Pancreas (tissue), 10 donors: ENCODE results near the gene PTPN2. TPM values are rescaled to one million over a fixed set of nuclear protein-coding genes. Genes with fewer than 3 reads are reported as not detected.
A peak's percentile ranks its signal among the peaks of the same experiment; 100 is the strongest.

ENCODE experiments used
- ATAC-seq, 4 donors: fragments of 200-7000 bp; cut with Tn5 transposase; one replicate each; pipeline versions ENCODE4 v1.8.0 to v1.9.1; 2020; ENCODE audit warnings: mild to moderate bottlenecking in 4 of 4, moderate library complexity in 4 of 4
- DNase-seq, 6 donors: peaks; one replicate each; pipeline ENCODE4 v3.0.0-alpha.2; 2020
- FAIRE-seq: peaks from 2 replicates; lab custom pipeline; 2012; peaks lifted over from hg19 to GRCh38; lab: Jason Lieb, UNC
- H3K27ac ChIP-seq, 4 donors: fragments of 200-600 bp; sonication (generic); 1 replicate in 3 of 4; 2 replicates in 1 of 4; pipeline versions ENCODE4 v1.5.0 to v1.8.0; 2020
- H3K27me3 ChIP-seq, 4 donors: fragments of 200-600 bp; one replicate each; pipeline ENCODE4 v1.8.0; 2021
- H3K36me3 ChIP-seq, 3 donors: fragments of 200-600 bp; sonication (generic) in 1 of 3; one replicate each; pipeline versions ENCODE4 v1.5.0 to v1.8.0; 2020 to 2021
- H3K4me1 ChIP-seq, 3 donors: fragments of 200-600 bp; one replicate each; pipeline ENCODE4 v1.8.0; 2021
- H3K4me3 ChIP-seq, 4 donors: fragments of 200-600 bp; sonication (generic) in 2 of 4; one replicate each; pipeline versions ENCODE4 v1.5.0 to v1.8.0; 2020 to 2021
- H3K9me3 ChIP-seq, 4 donors: fragments of 200-600 bp; one replicate each; pipeline ENCODE4 v1.8.0; 2021
- WGBS, 2 donors: extraction: QIAGEN DNeasy Blood & Tissue Kit; methylation state at CpG; one replicate each; pipeline ENCODE4 v1.1.7; 2013; 5-methylcytosine and 5-hydroxymethylcytosine counted together
- intact Hi-C, 3 donors: fragments of 100-400 bp; cut with DNase I; formaldehyde crosslinking; loops; one replicate each; pipeline versions ENCODE4 v1.11.1 to v1.14.2; 2022
- polyA plus RNA-seq, 2 donors: library from polyadenylated mRNA; stranded (reverse); fragments of 200-250 nt; gene quantifications; one replicate each; pipeline ENCODE4 v1.2.3, GENCODE V29; 2013
- total RNA-seq, 6 donors: library from RNA; stranded (reverse); fragmentation: NEBNext Ultra II Directional in 4 of 6; extraction: Animal tissue kit (Norgen Biotek cat#: 25700) in 4 of 6; gene quantifications; one replicate each; pipeline versions ENCODE4 v1.2.1 to v1.2.4, GENCODE V29; 2021 to 2023
- TF ChIP-seq, protein P1 (sequence below), 4 donors: fragments of 200-600 bp; sonication (generic) in 3 of 4; IDR thresholded peaks; one replicate each; pipeline versions ENCODE4 v1.5.0 to v1.8.0; 2021; ENCODE audit warnings: antibody characterized with exemption in 4 of 4
- donor health status: healthy with polysubstance abuse.
- donor health status: DM: no; HTN: no; CAD: no; lungs with moderate emphysema.
- donor health status: DM: no; HTN: no; CAD: no.
- donor health status: control.
- donor health status: control.
- donor health status: Bipolar disorder and iron deficiency.
- donor health status: DM: yes; HTN: yes; CAD: no.
- donor health status: DM: no; HTN: no; CAD: no.
- donor health status: DM: no; HTN: no; CAD: no.
- donor health status: DM: yes; HTN: yes; CAD: no.

PTPN2 gene
- total and polyA plus RNA-seq, 8 donors = 22.8 to 37.1 (median 26.3) TPM

DNA sequence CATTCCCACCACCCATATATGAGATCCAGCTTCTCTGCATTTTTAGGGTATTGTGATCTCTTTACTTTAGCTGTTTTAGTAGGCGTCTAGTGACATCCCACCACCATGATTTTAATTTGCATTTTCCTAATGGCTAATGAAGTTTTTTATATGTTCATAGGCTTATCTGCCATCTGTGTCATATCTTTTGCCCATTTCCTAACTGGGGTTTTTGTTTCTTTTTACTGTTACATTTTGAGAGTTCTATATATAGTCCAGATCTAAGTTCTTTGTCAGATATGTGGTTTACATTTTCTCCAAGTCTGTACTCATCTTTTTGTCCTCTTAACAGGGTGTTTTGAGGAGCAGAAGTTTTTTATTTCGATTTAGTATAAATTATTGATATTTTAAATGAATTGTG, 39.6 kb downstream of the PTPN2 start:
- no peaks in the 10 kb centered on the region for H3K36me3 ChIP-seq
- DNase-seq (no peak), FAIRE-seq (no peak), ATAC-seq (no peak)
- H3K9me3 ChIP-seq = no peaks in the 10 kb centered on the region
- H3K27ac ChIP-seq = no peak overlapping the region
- 84 to 90% methylated on average over 2 of the region's 2 CpGs for WGBS, 2 donors
- intact Hi-C loops = loop anchor here in 1 of 3 donors (5.0 kb wide), 1 partner anchor 33 kb away; no protein-coding TSS in a partner anchor
- H3K27me3 ChIP-seq = no peaks in the 10 kb centered on the region
- peaks cover 0 to 8% (median 8%) of the 10 kb centered on the region in 3 donors for H3K4me1 ChIP-seq
- H3K4me3 ChIP-seq = no peak overlapping the region
- TF ChIP-seq, protein P1, sequence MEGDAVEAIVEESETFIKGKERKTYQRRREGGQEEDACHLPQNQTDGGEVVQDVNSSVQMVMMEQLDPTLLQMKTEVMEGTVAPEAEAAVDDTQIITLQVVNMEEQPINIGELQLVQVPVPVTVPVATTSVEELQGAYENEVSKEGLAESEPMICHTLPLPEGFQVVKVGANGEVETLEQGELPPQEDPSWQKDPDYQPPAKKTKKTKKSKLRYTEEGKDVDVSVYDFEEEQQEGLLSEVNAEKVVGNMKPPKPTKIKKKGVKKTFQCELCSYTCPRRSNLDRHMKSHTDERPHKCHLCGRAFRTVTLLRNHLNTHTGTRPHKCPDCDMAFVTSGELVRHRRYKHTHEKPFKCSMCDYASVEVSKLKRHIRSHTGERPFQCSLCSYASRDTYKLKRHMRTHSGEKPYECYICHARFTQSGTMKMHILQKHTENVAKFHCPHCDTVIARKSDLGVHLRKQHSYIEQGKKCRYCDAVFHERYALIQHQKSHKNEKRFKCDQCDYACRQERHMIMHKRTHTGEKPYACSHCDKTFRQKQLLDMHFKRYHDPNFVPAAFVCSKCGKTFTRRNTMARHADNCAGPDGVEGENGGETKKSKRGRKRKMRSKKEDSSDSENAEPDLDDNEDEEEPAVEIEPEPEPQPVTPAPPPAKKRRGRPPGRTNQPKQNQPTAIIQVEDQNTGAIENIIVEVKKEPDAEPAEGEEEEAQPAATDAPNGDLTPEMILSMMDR (IDR thresholded peaks at IDR 0.05) = no peak

DNA sequence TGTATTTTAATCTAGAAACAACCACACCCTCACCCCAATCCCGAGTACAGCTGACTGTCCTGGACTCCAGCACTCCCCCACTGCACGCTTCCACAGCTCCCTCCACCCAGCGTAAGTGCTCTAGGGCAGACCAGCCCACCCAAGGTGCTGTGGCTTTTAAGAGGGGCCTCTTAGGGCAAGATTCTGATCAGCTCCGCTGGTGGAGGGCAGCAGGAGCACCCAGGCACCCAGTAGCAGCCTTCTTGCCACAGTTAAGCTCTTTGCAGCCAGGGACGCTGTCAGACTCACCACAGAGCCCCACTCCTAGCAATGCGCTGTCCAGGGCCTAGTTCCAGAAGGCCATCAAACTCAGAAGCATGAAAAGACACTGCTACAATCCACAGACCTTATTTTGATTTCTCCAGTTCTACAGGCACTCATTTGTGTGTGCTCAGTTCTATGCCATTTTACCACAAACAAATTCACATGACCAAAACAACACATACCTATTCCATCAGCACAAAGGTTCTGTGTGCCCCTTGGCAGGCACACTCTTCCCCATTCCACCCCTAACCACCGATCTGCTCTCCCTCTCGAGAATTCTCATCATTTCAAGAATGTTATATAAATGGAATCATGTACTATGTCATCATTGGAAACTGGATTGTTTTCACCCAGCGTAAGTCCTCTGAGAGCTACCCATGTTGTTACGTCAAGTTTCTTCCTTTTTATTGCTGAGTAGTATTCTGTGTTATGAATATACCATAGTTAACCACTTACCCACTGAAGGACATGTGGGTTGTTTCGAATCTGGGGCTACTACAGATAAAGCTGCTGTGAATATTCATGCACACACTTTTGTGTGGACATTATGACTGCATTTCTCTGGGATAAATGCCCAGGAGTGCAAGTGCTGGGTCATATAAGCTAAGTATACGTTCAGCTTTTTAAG, 40.4 kb downstream of the PTPN2 start:
- Histone ChIP-seq H3K4me3 (no peak overlapping the region), H3K27me3 (no peaks in the 10 kb centered on the region), H3K9me3 (no peaks in the 10 kb centered on the region), H3K4me1 (peaks cover under 1 to 13% (median 11%) of the 10 kb centered on the region in 3 donors), H3K27ac (no peak overlapping the region), H3K36me3 (no peaks in the 10 kb centered on the region)
- no peak for FAIRE-seq
- TF ChIP-seq, protein P1 (IDR thresholded peaks at IDR 0.05) = no peak
- ATAC-seq = no peak
- intact Hi-C loops = loop anchor here in 1 of 3 donors (5.0 kb wide), 1 partner anchor 34 kb away; no protein-coding TSS in a partner anchor
- DNase-seq = no peak
- 86 to 90% methylated on average over 12 of the region's 12 CpGs for WGBS, 2 donors

DNA sequence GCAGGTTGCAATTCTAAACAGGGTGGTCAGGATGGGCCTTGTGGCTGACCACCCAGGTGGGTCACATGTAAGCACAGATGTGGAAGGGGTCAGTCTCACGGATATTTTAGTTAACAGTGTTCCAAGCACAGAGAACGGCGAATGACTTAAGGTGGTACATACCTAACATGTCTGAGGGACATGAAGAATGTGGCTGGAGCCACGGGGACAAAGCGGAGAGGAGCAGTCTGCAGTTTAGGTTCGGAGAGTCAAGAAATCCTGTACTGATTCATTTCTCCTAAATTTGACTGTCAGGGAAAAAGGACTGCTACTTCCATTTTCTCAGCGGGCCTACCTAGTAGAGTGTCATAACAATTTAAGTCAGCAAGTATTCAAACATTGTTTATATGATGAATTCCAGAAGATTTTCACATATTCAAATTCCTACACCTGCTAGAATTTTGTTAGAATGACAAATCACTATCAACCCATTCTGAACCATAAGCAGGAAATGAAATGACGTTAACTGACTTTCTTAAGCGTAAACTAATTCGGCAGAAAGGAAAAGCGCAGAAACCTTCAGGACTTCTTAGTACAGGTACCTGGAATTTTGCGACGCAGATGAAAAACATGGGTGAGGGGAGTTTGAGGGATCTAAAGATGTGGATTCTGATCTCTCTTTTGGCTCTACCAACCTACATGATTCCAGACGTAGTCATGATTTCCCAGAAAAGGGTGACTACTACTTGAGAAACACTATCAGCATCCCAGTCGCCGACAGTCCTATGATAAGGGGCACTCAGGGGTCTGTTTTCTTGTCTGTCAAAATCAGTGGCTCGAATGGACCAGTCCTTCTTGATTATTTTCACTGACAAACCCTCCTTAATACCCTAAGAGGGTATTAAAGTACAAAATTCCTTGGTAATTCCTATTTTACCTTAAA, 41.3 kb downstream of the PTPN2 start:
- no peak for DNase-seq
- H3K27ac ChIP-seq = no peak overlapping the region
- intact Hi-C loops = loop anchor here in 1 of 3 donors (5.0 kb wide), 1 partner anchor 35 kb away; no protein-coding TSS in a partner anchor
- H3K9me3 ChIP-seq = no peaks in the 10 kb centered on the region
- no peaks in the 10 kb centered on the region for H3K27me3 ChIP-seq
- no peaks in the 10 kb centered on the region for H3K36me3 ChIP-seq
- 93 to 94% methylated on average over 17 of the region's 17 CpGs for WGBS, 2 donors
- TF ChIP-seq, protein P1 (IDR thresholded peaks at IDR 0.05) = no peak
- H3K4me3 ChIP-seq = no peak overlapping the region
- FAIRE-seq = no peak
- peaks cover 8 to 20% (median 18%) of the 10 kb centered on the region in 3 donors for H3K4me1 ChIP-seq
- no peak for ATAC-seq

DNA sequence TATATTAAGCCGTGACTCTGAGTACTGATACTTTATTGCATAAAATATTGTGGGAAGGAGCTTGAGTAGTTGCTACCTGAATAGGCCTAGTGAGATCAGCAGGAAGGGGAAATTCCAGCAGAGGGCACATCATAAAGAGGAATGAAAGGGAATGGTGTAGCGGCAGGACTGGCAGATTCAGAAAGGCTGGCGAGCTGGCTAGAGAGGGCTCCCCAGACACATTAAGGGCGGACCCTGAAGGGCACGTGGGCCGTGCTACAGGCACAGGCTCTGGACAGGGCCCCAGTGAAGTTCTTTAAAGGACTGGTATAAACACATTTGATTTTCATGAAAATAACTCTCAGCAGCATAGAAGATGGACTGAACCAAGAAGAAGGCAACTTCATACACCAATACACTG, 43.0 kb downstream of the PTPN2 start:
- TF ChIP-seq, protein P1 (IDR thresholded peaks at IDR 0.05) = no peak
- peak overlapping the region in 1 of 4 donors; percentile 91 for H3K27ac ChIP-seq
- 97% methylated on average over 6 of the region's 6 CpGs for WGBS, 2 donors
- H3K4me1 ChIP-seq = peaks cover 8 to 30% (median 22%) of the 10 kb centered on the region in 3 donors
- FAIRE-seq = no peak
- H3K4me3 ChIP-seq = no peak overlapping the region
- H3K27me3 ChIP-seq = no peaks in the 10 kb centered on the region
- peaks cover 0 to under 1% (median 0%) of the 10 kb centered on the region in 3 donors for H3K36me3 ChIP-seq
- H3K9me3 ChIP-seq = no peaks in the 10 kb centered on the region
- ATAC-seq = no peak
- DNase-seq = no peak
- intact Hi-C loops = loop anchor here in 1 of 3 donors (5.0 kb wide), 1 partner anchor 36 kb away; no protein-coding TSS in a partner anchor
